Kasumi-1 (cell line): ENCODE measurements around the gene ADAM8.
"Not testable (repeated sequence)": the region's sequence is repeated elsewhere in the genome, so short reads cannot be mapped to it uniquely, and the experiment has no call there.

Experiments
- DNase-seq, 2 experiments: peaks; one replicate each; lab custom pipeline; 2025; lab: John Stamatoyannopoulos, UW

The ADAM8 gene

GRCh38 chr10:133249094-133249780 lies 27.4 kb downstream of the ADAM8 start:
- no peak for DNase-seq

GRCh38 chr10:133248334-133248715 lies 28.3 kb downstream of the ADAM8 start:
- no peak for DNase-seq

GRCh38 chr10:133247681-133248333 lies 28.9 kb downstream of the ADAM8 start:
- no peak for DNase-seq

GRCh38 chr10:133246236-133246626 lies 30.4 kb downstream of the ADAM8 start:
- DNase-seq = no peak

- no peak for DNase-seq
These were observed 31.0 kb downstream of the ADAM8 start for GRCh38 chr10:133245439-133246235.

- DNase-seq = no peak
These were observed 33.1 kb downstream of the ADAM8 start for GRCh38 chr10:133243593-133243992.

- no peak for DNase-seq
These were observed 33.9 kb downstream of the ADAM8 start for GRCh38 chr10:133242611-133243356.

- DNase-seq = no peak
These were observed 35.0 kb downstream of the ADAM8 start for GRCh38 chr10:133241501-133242205.

GRCh38 chr10:133239990-133240389 lies 36.7 kb downstream of the ADAM8 start:
- no peak for DNase-seq

GRCh38 chr10:133238466-133238804 lies 38.2 kb downstream of the ADAM8 start:
- DNase-seq = no peak

- DNase-seq = no peak
These were observed 38.8 kb downstream of the ADAM8 start, which contains the start of gene VENTX for GRCh38 chr10:133237588-133238465. VENTX (plus strand) TSS chr10:133237855; CDS start chr10:133237915, 60 bp downstream.

- DNase-seq = no peak
These were observed 39.5 kb downstream of the ADAM8 start for GRCh38 chr10:133237241-133237587.

GRCh38 chr10:133236401-133237240 lies 40.0 kb downstream of the ADAM8 start:
- no peak for DNase-seq

- DNase-seq = peak; percentile 46 to 57
These were observed 40.7 kb downstream of the ADAM8 start for GRCh38 chr10:133235932-133236331.

GRCh38 chr10:133235265-133235855 lies 41.3 kb downstream of the ADAM8 start:
- DNase-seq = no peak

GRCh38 chr10:133234796-133235195 lies 41.9 kb downstream of the ADAM8 start:
- DNase-seq = not testable (repeated sequence)

GRCh38 chr10:133231946-133232574 lies 44.6 kb downstream of the ADAM8 start:
- DNase-seq = no peak

- no peak for DNase-seq
These were observed 45.3 kb downstream of the ADAM8 start for GRCh38 chr10:133231244-133231945.
